HG03432 (cell line): Measurements from ENCODE around the gene MRPS21.
A peak's percentile ranks its signal among the peaks of the same experiment; 100 is the strongest.

Experiments used
- ATAC-seq: cut with Tn5 transposase; IDR thresholded peaks from one replicate; pipeline ENCODE4 v1.9.1; 2021; ENCODE audit warnings: mild to moderate bottlenecking, moderate library complexity; ENCODE audit not compliant: unreplicated experiment

MRPS21 gene

GRCh38 chr1:150293433-150294253 is at the start of gene MRPS21:
MRPS21 (plus strand) TSS chr1:150293861; CDS start chr1:150294367, 506 bp downstream.
- peak; percentile 95 for ATAC-seq

- no peak for ATAC-seq
Observed at GRCh38 chr1:150249936-150250335, 43.7 kb upstream of the MRPS21 start.

DNA sequence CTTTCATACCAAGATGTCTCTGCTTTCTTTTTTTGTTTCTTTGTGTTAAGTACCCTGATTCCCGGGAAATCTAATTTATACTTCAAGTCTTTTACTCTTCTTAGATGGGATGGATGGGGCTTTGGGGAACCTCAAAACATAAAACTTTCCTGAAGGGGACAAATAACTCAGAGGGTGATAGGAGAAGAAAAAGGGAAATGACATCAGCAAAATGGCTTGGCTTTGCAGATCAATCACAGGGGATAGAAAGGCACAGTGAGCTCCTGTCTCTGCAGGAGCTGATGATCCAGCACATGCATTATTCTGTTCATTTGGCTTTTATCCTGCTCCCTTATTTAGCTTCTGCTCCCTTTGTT is 37.5 kb upstream of the MRPS21 start:
- ATAC-seq: no peak

DNA sequence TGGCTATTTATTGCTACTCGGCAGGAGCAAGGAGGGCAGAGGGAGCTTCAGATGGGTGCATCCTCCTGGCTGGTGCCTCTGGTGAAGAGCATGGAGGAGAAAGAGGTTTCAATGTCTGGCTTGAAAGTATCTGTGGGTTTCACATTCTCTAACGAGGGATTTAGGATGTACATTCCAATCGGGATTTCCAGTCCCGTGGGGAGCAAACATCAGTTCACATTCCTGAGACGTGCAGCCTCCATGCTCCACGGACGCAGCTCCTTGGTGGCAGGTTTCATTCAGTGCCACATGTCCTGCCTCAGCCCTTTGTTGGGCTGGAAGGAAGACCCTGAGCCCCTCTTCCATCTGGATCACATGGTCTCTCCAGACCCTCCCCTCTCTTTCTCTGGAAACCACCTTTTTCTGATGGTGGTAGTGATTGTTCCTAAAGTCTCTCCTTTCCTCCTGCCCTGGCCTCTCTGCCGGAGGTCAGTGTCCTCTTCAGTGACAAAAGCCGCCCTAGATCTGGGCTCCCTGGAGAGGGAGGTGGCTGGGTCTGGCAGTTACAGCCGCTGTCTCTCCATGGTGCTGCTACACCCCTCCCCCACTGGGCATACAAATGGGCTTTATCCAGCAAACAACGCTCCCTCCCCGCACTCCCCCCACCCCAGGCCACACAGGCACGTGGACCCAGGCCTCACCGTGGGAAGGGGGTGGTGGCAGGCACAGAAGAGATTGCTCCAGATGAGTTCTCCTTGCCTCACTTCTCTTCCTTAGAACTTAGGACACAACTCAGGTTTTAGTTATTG is 36.9 kb upstream of the MRPS21 start:
- ATAC-seq: no peak

DNA sequence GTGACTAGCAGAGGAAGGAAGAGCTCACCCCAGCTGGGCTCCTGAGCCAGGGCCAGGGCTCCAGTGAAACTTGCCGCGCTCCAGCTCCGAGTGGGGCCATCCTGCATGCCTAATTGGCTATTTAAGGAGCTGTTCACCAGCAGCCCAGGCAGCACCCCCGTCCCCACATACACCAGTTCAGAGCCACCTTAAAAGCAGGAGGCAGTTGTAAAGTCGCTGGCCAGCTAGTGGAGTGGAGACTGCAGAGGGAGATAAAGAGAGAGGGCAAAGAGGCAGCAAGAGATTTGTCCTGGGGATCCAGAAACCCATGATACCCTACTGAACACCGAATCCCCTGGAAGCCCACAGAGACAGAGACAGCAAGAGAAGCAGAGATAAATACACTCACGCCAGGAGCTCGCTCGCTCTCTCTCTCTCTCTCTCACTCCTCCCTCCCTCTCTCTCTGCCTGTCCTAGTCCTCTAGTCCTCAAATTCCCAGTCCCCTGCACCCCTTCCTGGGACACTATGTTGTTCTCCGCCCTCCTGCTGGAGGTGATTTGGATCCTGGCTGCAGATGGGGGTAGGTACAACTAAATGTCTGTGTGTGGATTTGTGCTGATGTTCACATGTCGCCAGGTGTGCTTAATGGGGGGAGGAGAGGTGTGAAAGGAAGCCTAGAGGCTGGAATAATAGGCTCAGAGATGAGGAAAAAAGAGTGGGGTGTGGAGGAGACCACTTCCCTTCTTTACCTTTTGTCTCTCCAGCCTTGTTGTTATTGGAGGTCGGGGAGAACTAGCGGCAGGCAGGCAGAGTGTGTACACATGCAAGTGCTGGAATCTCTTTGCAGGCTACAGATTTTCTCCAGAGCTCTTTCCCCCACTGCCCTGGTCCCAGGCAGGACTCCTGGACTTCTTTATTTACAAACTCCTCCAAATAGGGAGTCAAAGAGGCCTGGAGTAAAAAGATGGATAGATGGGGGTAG is 35.8 kb upstream of the MRPS21 start, which contains the start of gene CA14:
Gene CA14, plus strand, starts transcription at position 151 of the 962 bp plus-strand sequence. Its CDS starts 355 bp downstream, at position 506.
- no peak for ATAC-seq

GRCh38 chr1:150259217-150259616 is 34.4 kb upstream of the MRPS21 start:
- ATAC-seq: no peak

- no peak for ATAC-seq
Observed at GRCh38 chr1:150259758-150260669, 33.6 kb upstream of the MRPS21 start.

GRCh38 chr1:150261367-150261766 is 32.3 kb upstream of the MRPS21 start:
- ATAC-seq: no peak

GRCh38 chr1:150262388-150263320 is 31.0 kb upstream of the MRPS21 start:
- no peak for ATAC-seq

DNA sequence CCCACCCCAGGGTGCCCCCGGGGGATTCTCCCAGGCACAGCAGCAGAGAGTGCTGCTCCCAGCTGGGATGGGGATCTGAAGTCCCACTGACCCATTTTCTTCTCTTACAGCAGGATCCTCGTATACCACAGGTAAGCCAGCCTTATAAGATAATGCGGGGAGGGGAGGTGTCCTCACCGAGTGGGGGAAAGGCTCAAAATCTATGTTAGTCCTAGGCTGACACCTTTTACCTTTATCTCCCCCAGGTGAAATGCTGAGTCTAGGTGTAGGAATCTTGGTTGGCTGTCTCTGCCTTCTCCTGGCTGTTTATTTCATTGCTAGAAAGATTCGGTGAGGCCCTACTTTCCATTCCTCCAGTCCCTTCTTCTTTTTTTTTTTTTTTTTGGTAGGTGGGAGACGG is 30.1 kb upstream of the MRPS21 start:
- no peak for ATAC-seq

DNA sequence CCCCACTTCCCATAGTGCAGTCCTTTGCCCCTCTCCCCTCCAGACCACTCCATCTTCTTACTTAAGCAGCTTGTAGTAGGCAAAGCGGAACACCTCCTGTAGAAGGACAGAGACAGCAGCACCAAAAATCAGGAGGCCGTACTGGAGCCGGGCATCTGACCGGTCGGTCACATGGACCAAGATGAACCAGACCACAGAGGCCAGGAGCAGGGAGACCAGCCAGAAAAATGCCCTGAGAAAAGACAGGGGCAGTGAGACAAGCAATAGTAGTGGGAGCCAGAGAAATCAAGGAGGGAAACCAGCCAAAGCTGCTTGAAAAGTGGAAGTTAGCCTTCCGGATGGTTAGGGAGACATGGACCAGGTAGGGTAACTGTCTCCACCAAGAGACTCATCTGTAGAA is 25.8 kb upstream of the MRPS21 start:
- ATAC-seq: no peak

- ATAC-seq: peak; percentile 16
Observed at GRCh38 chr1:150268340-150268704, 25.3 kb upstream of the MRPS21 start.

GRCh38 chr1:150268705-150269403 is 24.8 kb upstream of the MRPS21 start, which contains the start of gene APH1A:
APH1A (minus strand) TSS chr1:150269016; CDS start chr1:150268810, 206 bp downstream.
- peak; percentile 91 for ATAC-seq

DNA sequence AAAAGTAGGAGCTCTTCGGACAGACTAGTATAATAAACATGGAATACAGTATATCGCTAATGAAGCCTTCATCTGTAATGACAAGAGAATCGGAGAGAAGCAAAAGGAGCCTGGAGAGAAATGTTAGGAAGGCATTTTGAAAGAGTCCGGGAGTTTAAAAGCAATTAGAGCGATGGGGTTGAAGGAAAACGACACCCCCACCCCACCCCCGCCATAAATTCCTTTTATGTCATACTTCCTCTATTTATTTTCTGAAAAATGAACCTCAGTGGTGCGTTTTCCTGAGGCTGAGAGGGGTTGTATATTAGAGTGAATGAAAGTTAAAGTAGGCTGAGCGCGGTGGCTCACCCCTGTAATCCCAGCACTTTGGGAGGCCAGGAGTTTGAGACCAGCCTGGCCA is 24.2 kb upstream of the MRPS21 start:
- ATAC-seq: no peak

DNA sequence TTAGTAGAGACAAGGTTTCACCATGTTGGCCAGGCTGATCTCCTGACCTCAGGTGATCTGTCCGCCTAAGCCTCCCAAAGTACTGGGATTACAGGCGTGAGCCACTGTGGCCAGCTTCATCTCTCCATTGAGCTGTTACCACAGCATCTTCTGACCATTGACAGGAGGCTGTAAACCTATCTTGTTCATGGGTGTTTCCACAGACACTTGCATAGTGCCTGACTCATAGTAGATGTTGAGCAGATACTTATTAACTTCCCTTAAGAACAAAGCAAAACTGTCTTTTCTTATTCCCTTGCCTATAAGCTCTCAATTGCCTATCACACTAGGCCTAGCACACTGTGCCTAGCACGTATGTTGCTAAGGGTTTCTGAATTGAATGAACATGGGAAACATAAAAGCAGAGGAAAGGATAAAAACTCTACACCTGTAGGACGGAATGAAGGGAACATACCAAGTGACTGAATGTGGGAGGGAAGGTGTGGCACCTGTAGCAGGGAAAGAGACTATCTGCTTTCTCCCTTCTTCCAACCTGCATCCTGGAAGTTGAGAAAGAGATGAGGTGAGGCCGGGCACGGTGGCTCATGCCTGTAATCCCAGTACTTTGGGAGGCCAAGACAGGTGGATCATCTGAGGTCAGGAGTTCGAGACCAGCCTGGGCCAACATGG is 22.2 kb upstream of the MRPS21 start:
- ATAC-seq: no peak

GRCh38 chr1:150273311-150273710 is 20.4 kb upstream of the MRPS21 start:
- ATAC-seq: no peak

DNA sequence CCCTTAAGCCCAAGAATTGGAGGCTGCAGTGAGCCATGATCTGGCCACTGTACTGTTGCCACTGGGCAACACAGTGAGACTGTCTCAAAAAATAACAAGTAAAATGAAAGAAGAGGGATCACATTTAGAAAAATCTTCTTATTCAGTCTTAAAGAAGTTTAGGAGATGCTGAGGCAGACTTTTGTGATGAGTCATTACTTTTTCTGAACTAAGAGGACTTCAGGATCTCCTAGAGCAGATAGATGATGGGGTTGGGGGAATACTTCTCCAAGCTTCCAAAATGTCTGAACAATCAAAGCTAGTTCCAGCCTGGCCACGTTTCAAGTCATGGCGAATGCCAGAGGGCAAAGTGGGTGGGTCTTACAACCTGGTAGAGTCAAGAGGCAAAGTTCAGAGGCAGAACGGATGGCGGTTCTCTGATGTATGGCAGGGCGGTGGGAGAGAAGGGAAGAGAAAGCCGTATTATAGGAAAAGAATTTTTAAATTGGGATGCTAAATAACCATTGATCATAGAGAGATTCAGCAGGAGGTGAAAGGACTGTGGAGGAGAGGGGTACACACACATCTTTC is 13.4 kb upstream of the MRPS21 start:
- no peak for ATAC-seq
